Liver (tissue), 9 donors: ENCODE results near the gene BDH1. TPM values are rescaled to one million over a fixed set of nuclear protein-coding genes. Genes with fewer than 3 reads are reported as not detected.

Source experiments
- DNase-seq: peaks from one replicate; pipeline ENCODE4 v3.0.0-alpha.2; 2017; ENCODE audit warnings: low spot score
- H3K27ac ChIP-seq, 2 donors: one replicate each; pipeline ENCODE4 v1.7.0; 2013; ENCODE audit warnings: inconsistent platforms in 2 of 2, low read length in 2 of 2, control low read depth in 1 of 2, low read depth in 1 of 2, mild to moderate bottlenecking in 1 of 2
- H3K27me3 ChIP-seq, 4 donors: one replicate each; pipeline versions ENCODE4 v1.6.1 to v1.7.0; 2013; ENCODE audit warnings: low read length in 3 of 4, inconsistent platforms in 1 of 4, mild to moderate bottlenecking in 1 of 4, moderate library complexity in 1 of 4; ENCODE audit not compliant: control insufficient read depth in 4 of 4, insufficient read depth in 4 of 4
- H3K36me3 ChIP-seq, 4 donors: one replicate each; pipeline versions ENCODE4 v1.6.1 to v1.7.0; 2013; ENCODE audit warnings: low read length in 3 of 4, mild to moderate bottlenecking in 3 of 4, low read depth in 1 of 4, moderate library complexity in 1 of 4; ENCODE audit not compliant: control insufficient read depth in 4 of 4, insufficient read depth in 3 of 4
- H3K4me1 ChIP-seq, 4 donors: one replicate each; pipeline versions ENCODE4 v1.6.1 to v1.7.0; 2013; ENCODE audit warnings: low read length in 3 of 4, mild to moderate bottlenecking in 3 of 4, moderate library complexity in 1 of 4; ENCODE audit not compliant: control insufficient read depth in 4 of 4, insufficient read depth in 4 of 4
- H3K4me3 ChIP-seq, 3 donors: one replicate each; pipeline versions ENCODE4 v1.6.1 to v1.7.0; 2013; ENCODE audit warnings: low read length in 3 of 3, control low read depth in 1 of 3, low read depth in 1 of 3, mild to moderate bottlenecking in 1 of 3
- H3K9ac ChIP-seq, 2 donors: one replicate each; pipeline ENCODE4 v1.7.0; 2013; ENCODE audit warnings: low read length in 2 of 2, mild to moderate bottlenecking in 2 of 2, moderate library complexity in 2 of 2, control low read depth in 1 of 2, low read depth in 1 of 2
- H3K9me3 ChIP-seq, 4 donors: one replicate each; pipeline versions ENCODE4 v1.6.1 to v1.7.0; 2013; ENCODE audit warnings: low read length in 3 of 4; ENCODE audit not compliant: control insufficient read depth in 4 of 4
- ATF3 ChIP-seq: IDR thresholded peaks from 2 replicates; pipeline ENCODE4 v1.6.1; 2016; ENCODE audit warnings: antibody characterized with exemption
- CTCF ChIP-seq: fragments of 150-350 bp; IDR thresholded peaks from 2 replicates; pipeline ENCODE4 v1.5.1; 2017; ENCODE audit warnings: improper control_type of control experiment, low read depth, low read length; ENCODE audit not compliant: missing input control
- FOXA1 ChIP-seq: IDR thresholded peaks from 2 replicates; pipeline ENCODE4 v1.6.1; 2016; ENCODE audit warnings: antibody characterized with exemption
- FOXA2 ChIP-seq: IDR thresholded peaks from 2 replicates; pipeline ENCODE4 v1.6.1; 2016; ENCODE audit warnings: antibody characterized with exemption
- HNF4A ChIP-seq, 2 donors: conservative IDR thresholded peaks; 2 replicates each; pipeline ENCODE4 v1.6.1; 2016; ENCODE audit warnings: antibody characterized with exemption in 2 of 2, mild to moderate bottlenecking in 2 of 2
- HNF4G ChIP-seq: IDR thresholded peaks from 2 replicates; pipeline ENCODE4 v1.6.1; 2016; ENCODE audit warnings: antibody characterized with exemption
- JUND ChIP-seq, 2 donors: IDR thresholded peaks; 2 replicates each; pipeline ENCODE4 v1.6.1; 2016; ENCODE audit warnings: antibody characterized with exemption in 2 of 2
- MAX ChIP-seq: IDR thresholded peaks from 2 replicates; pipeline ENCODE4 v1.6.1; 2016; ENCODE audit warnings: antibody characterized with exemption
- NR2F2 ChIP-seq: IDR thresholded peaks from 2 replicates; pipeline ENCODE4 v1.6.1; 2016; ENCODE audit warnings: antibody characterized with exemption
- RAD21 ChIP-seq, 2 donors: IDR thresholded peaks; 2 replicates each; pipeline ENCODE4 v1.6.1; 2016; ENCODE audit warnings: antibody characterized with exemption in 2 of 2, mild to moderate bottlenecking in 2 of 2
- REST ChIP-seq: IDR thresholded peaks from 2 replicates; pipeline ENCODE4 v1.6.1; 2016; ENCODE audit warnings: antibody characterized with exemption, mild to moderate bottlenecking
- RXRA ChIP-seq, 2 donors: IDR thresholded peaks; 2 replicates each; pipeline ENCODE4 v1.6.1; 2017 to 2018; ENCODE audit warnings: antibody characterized with exemption in 2 of 2, mild to moderate bottlenecking in 1 of 2
- SP1 ChIP-seq: IDR thresholded peaks from 2 replicates; pipeline ENCODE4 v1.6.1; 2018; ENCODE audit warnings: antibody characterized with exemption, mild to moderate bottlenecking
- TAF1 ChIP-seq: conservative IDR thresholded peaks from 2 replicates; pipeline ENCODE4 v1.6.1; 2016; ENCODE audit warnings: antibody characterized with exemption, mild to moderate bottlenecking
- WGBS: extraction: QIAGEN DNeasy Blood & Tissue Kit; methylation state at CpG from one replicate; pipeline ENCODE4 v1.1.7; 2013; 5-methylcytosine and 5-hydroxymethylcytosine counted together
- polyA plus RNA-seq, 2 donors: library from polyadenylated mRNA; stranded (reverse) in 1 of 2; unstranded in 1 of 2; fragments of 200-250 nt in 1 of 2; fragments of >200 nt in 1 of 2; fragmentation: Nextera tagmentation in 1 of 2; extraction: Ambion mirVana in 1 of 2; gene quantifications; one replicate each; pipeline versions ENCODE4 v1.2.1 to v1.2.3, GENCODE V29; 2013 to 2015
- total RNA-seq, 2 donors: library from RNA; depleted of rRNA; stranded (reverse); fragments of >200 nt; gene quantifications; one replicate each; pipeline ENCODE4 v1.2.3, GENCODE V29; 2014
- TF ChIP-seq, protein P1 (sequence below): IDR thresholded peaks from 2 replicates; pipeline ENCODE4 v1.6.1; 2016; ENCODE audit warnings: antibody characterized with exemption
- donor health status: healthy.
- donor health status: healthy.
- donor health status: healthy.
- donor health status: healthy.
- donor health status: healthy.

Gene BDH1
- total and polyA plus RNA-seq, 4 donors: 49.4 to 268 (median 177) TPM

DNA sequence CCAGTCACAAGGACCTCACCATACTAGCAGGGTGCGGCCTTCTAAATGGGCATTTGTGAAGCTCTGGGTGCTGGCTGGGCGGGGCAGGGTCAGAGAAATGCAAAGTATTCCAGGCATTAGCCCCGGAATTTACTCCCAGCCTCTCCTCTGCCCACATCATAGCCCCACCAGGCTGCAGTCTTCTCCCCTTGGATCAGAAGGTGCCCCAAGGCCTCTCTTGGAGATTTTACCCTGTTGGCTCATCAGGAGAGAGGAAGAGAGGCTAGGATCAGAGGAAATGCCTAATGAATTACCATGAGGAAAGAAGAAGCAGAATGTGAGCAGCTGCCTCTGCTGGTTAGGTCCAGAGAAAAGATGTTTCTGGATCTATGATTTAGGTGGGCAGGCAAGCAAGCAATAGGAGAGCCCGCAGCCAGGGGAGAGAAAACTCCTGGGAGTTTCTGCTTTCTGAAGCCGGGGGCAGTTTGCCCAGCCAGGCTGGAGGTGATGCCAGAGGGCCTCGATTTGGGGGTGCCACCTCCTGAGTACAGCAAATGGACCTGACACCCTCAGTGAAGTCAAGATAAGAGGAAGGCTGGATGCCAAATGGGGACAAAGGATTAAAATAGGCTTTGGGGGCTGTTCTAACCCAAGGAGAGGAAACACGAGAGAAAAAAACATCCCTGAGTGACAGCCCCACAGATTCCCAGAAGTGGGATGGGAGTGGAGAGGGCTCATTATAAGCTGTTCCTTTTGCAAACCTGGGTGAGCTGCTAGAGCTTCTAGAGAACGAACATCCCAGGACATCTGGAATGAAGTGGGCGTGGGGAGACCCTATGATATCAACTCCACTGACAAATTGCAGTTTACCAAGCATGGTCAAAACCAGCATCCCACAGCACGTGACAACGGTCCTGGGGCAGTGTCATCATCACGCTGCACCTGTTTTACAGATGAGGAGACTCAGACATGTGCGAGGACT, 65.4 kb downstream of the BDH1 start:
- Histone ChIP-seq H3K4me3 (no peak overlapping the region), H3K36me3 (no peaks in the 10 kb centered on the region), H3K9me3 (no peaks in the 10 kb centered on the region), H3K27me3 (no peaks in the 10 kb centered on the region), H3K9ac (no peak overlapping the region), H3K27ac (no peak overlapping the region), H3K4me1 (peaks cover 0 to 4% (median 2%) of the 10 kb centered on the region in 4 donors)
- TF ChIP-seq FOXA1 (no peak), HNF4G (no peak), TAF1 (no peak)
- TF ChIP-seq, protein P1, sequence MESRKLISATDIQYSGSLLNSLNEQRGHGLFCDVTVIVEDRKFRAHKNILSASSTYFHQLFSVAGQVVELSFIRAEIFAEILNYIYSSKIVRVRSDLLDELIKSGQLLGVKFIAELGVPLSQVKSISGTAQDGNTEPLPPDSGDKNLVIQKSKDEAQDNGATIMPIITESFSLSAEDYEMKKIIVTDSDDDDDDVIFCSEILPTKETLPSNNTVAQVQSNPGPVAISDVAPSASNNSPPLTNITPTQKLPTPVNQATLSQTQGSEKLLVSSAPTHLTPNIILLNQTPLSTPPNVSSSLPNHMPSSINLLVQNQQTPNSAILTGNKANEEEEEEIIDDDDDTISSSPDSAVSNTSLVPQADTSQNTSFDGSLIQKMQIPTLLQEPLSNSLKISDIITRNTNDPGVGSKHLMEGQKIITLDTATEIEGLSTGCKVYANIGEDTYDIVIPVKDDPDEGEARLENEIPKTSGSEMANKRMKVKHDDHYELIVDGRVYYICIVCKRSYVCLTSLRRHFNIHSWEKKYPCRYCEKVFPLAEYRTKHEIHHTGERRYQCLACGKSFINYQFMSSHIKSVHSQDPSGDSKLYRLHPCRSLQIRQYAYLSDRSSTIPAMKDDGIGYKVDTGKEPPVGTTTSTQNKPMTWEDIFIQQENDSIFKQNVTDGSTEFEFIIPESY: no peak
- no peak for DNase-seq
- WGBS: 87% methylated on average over 13 of the region's 13 CpGs

GRCh38 chr3:197487911-197488391, 67.8 kb downstream of the BDH1 start:
- no peak for DNase-seq
- H3K27me3 ChIP-seq: no peaks in the 10 kb centered on the region
- no peak overlapping the region for H3K27ac ChIP-seq
- no peak overlapping the region for H3K9ac ChIP-seq
- TF ChIP-seq JUND (IDR thresholded peaks at IDR 0.05) (peak; percentile 46 to 69), RXRA (IDR thresholded peaks at IDR 0.05) (peak; percentile 68 to 69), HNF4A (conservative IDR thresholded peaks at IDR 0.05) (peak; percentile 42 to 45), SP1 (peak; percentile 25), FOXA1 (no peak), RAD21 (IDR thresholded peaks at IDR 0.05) (peak; percentile 34 to 67), ATF3 (no peak), FOXA2 (no peak), MAX (no peak), NR2F2 (no peak), CTCF (no peak), REST (no peak)
- TF ChIP-seq, protein P1: no peak
- no peak overlapping the region for H3K4me3 ChIP-seq
- WGBS: 64% methylated on average over 8 of the region's 8 CpGs
- H3K9me3 ChIP-seq: no peaks in the 10 kb centered on the region
- H3K4me1 ChIP-seq: peaks cover 0 to 3% (median 1%) of the 10 kb centered on the region in 4 donors
- no peaks in the 10 kb centered on the region for H3K36me3 ChIP-seq
